HEK293T (cell line): ENCODE data around the gene CEP162.
"Not testable (repeated sequence)": the region's sequence is repeated elsewhere in the genome, so short reads cannot be mapped to it uniquely, and the experiment has no call there.

Experiments
- CTCF ChIA-PET: fragments of 350-600 bp; formaldehyde crosslinking; extraction: SDS; loops from one replicate; lab custom pipeline; 2021; ENCODE audit warnings: antibody characterized with exemption, inconsistent platforms; lab: Yijun Ruan, JAX
- POLR2A ChIA-PET: fragments of 350-600 bp; formaldehyde crosslinking; extraction: SDS; loops from one replicate; lab custom pipeline; 2020; ENCODE audit warnings: antibody characterized with exemption, inconsistent platforms; lab: Yijun Ruan, JAX
- DNase-seq: peaks from one replicate; pipeline ENCODE4 v3.0.0; 2012; ENCODE audit warnings: mixed read lengths; ENCODE audit errors: extremely low spot score
- ARNT ChIP-seq: fragments of 450-650 bp; IDR thresholded peaks from 2 replicates; pipeline ENCODE4 v1.6.1; 2017; ENCODE audit warnings: mild to moderate bottlenecking
- BHLHE40 ChIP-seq: fragments of 450-650 bp; IDR thresholded peaks from 2 replicates; pipeline ENCODE4 v1.6.1; 2016; ENCODE audit warnings: mild to moderate bottlenecking, moderate library complexity, borderline replicate concordance
- CTBP1 ChIP-seq: fragments of 450-650 bp; IDR thresholded peaks from 2 replicates; pipeline ENCODE4 v1.6.1; 2016; ENCODE audit warnings: borderline replicate concordance
- ELF4 ChIP-seq: fragments of 450-650 bp; IDR thresholded peaks from 2 replicates; pipeline ENCODE4 v1.6.1; 2017; ENCODE audit warnings: antibody characterized with exemption
- FOXA1 ChIP-seq: fragments of 450-650 bp; IDR thresholded peaks from 2 replicates; pipeline ENCODE4 v1.6.1; 2016; ENCODE audit warnings: mild to moderate bottlenecking
- FOXK2 ChIP-seq: fragments of 450-650 bp; IDR thresholded peaks from 2 replicates; pipeline ENCODE4 v1.6.1; 2016; ENCODE audit warnings: mild to moderate bottlenecking
- FOXM1 ChIP-seq: fragments of 450-650 bp; IDR thresholded peaks from 2 replicates; pipeline ENCODE4 v1.6.1; 2017; ENCODE audit warnings: mild to moderate bottlenecking, borderline replicate concordance
- HDGF ChIP-seq: fragments of 450-650 bp; IDR thresholded peaks from 2 replicates; pipeline ENCODE4 v1.6.1; 2017; ENCODE audit warnings: antibody characterized with exemption, borderline replicate concordance
- L3MBTL2 ChIP-seq: fragments of 450-650 bp; conservative IDR thresholded peaks from 2 replicates; pipeline ENCODE4 v1.6.1; 2016; ENCODE audit warnings: mild to moderate bottlenecking
- LEF1 ChIP-seq: fragments of 450-650 bp; IDR thresholded peaks from 2 replicates; pipeline ENCODE4 v1.6.1; 2017; ENCODE audit warnings: mild to moderate bottlenecking, borderline replicate concordance
- NFRKB ChIP-seq: fragments of 450-650 bp; IDR thresholded peaks from 2 replicates; pipeline ENCODE4 v1.6.1; 2016; ENCODE audit warnings: mild to moderate bottlenecking, moderate library complexity
- SP1 ChIP-seq: fragments of 450-650 bp; IDR thresholded peaks from 2 replicates; pipeline ENCODE4 v1.6.1; 2017
- SUZ12 ChIP-seq: fragments of 450-650 bp; IDR thresholded peaks from 2 replicates; pipeline ENCODE4 v1.6.1; 2016; ENCODE audit warnings: mild to moderate bottlenecking
- TARDBP ChIP-seq: fragments of 450-650 bp; IDR thresholded peaks from 2 replicates; pipeline ENCODE4 v1.6.1; 2016
- ZNF384 ChIP-seq: fragments of 450-650 bp; IDR thresholded peaks from 2 replicates; pipeline ENCODE4 v1.6.1; 2016
- TF ChIP-seq, protein P1 (sequence below): fragments of 450-650 bp; IDR thresholded peaks from 2 replicates; pipeline ENCODE4 v1.6.1; 2016

Gene CEP162

DNA sequence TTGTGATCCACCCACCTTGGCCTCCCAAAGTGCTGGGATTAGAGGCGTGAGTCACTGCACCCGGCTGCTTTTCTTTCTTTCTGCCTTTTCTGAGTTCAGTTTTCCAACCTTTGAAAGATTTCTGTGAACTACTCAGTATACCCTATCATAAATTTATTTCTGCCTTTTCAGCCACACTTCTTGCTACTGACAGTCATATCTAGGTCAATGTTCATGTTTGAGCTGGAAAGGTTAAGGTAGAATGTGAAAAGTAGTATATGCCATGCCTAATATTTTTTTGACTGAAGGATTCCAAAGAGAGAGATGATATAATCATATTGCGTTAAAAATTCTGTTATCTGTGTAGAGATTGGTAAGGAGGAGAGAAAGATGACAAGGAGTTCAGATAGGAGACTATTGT, 25.9 kb upstream of the CEP162 start:
- ChIA-PET CTCF (no interaction called here), POLR2A (no interaction called here)
- TF ChIP-seq ELF4 (no peak), FOXM1 (no peak), ZNF384 (no peak), L3MBTL2 (no peak), SP1 (no peak), ARNT (no peak), LEF1 (no peak), BHLHE40 (no peak), CTBP1 (no peak), FOXK2 (no peak), NFRKB (no peak), FOXA1 (no peak), SUZ12 (no peak), HDGF (no peak), TARDBP (no peak)
- TF ChIP-seq, protein P1, sequence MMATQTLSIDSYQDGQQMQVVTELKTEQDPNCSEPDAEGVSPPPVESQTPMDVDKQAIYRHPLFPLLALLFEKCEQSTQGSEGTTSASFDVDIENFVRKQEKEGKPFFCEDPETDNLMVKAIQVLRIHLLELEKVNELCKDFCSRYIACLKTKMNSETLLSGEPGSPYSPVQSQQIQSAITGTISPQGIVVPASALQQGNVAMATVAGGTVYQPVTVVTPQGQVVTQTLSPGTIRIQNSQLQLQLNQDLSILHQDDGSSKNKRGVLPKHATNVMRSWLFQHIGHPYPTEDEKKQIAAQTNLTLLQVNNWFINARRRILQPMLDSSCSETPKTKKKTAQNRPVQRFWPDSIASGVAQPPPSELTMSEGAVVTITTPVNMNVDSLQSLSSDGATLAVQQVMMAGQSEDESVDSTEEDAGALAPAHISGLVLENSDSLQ, result no peak
- no peak for DNase-seq

DNA sequence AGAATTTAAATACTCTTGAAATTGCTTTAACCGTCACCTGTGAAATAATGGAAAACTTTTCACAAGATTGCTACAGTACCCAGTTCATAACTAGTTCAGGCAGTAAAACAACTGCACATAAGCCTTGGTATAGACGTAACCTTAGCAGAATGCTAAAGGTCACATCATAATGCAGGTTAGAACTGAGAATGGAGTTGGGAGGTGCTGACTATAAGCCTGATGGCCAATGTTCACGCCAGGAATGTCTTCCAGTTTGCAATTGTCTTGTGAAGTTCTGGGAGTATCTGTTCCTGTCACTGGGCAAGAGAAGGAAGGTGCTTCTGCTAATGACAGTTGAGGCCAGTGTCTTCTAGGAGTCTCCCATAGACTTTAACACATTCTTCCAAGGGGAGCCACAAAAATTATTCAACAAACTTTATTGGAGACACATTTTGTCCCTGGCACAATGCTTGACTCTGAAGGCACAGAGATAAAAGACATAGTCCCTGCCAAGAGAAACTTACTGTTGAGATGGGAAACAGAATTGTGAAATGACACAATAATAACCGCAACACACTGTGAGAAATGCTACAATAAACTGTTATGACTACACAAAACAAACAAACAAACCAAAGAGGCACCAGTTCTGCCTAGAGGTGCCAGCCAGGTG, 24.6 kb upstream of the CEP162 start:
- CTCF ChIA-PET, result no interaction called here

DNA sequence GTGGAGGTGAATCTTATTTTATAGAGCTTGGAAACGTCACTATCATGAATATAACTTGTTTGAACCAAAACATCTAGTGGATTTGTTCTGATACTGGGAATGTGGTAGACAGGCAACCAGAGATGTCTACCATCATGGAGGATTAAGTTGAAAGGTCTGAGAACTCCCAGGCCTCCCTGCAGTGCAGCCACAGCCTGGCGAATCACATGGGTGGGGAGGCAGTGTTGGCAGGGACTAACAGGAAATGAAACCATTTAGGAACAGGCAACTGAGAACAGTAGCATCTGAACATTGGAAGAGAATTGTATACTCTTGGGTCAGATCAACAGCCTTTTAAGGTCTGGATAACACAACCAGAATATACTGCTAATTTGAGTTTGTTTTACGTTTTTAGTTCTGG, 22.3 kb upstream of the CEP162 start:
- ChIA-PET CTCF (no interaction called here), POLR2A (no interaction called here)
- DNase-seq, result no peak
- TF ChIP-seq ARNT, result no peak
- TF ChIP-seq, protein P1, result no peak
- no peak for TF ChIP-seq NFRKB
- TF ChIP-seq CTBP1, result no peak
- no peak for TF ChIP-seq FOXK2
- no peak for TF ChIP-seq FOXA1

More for the DNA sequence above, 24.6 kb upstream of the CEP162 start:
- TF ChIP-seq ZNF384 (no peak), ARNT (no peak), FOXA1 (no peak)
- no peak for DNase-seq
- POLR2A ChIA-PET, result no interaction called here

DNA sequence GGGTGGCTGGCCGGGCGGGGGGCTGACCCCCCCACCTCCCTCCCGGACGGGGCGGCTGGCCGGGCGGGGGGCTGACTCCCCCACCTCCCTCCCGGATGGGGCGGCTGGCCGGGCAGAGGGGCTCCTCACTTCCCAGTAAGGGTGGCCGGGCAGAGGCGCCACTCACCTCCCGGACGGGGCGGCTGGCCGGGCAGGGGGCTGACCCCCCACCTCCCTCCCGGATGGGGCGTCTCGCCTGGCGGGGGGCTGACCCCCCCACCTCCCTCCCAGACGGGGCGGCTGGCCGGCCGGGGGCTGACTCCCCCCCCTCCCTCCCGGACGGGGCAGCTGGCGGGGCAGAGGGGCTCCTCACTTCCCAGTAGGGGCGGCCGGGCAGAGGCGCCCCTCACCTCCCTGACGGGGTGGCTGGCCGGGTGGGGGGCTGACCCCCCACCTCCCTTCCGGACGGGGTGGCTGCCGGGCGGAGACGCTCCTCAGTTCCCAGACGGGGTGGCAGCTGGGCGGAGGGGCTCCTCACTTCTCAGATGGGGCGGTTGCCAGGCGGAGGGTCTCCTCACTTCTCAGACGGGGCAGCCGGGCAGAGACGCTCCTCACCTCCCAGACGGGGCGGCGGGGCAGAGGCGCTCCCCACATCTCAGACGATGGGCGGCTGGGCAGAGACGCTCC, 17.1 kb upstream of the CEP162 start:
- DNase-seq, POLR2A ChIA-PET, CTCF ChIA-PET: not testable (repeated sequence)

DNA sequence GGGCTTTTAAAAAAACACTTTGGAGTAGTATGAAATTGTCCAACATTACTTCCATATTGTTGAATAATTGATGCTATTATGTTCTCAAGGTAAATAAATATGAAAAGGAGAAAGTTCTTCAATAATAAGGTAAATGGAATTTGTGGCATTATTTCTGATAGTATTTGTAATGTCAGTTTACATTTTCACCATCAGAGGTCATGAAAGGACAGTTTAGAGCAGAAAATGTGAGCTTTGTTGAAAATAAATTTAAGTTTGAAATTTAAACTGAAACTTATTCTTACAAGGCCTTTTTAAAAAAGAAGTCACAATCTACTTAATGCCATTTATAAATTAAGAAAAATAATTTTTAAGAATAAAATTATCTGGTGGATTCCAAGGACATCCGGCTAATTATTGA, 15.8 kb upstream of the CEP162 start:
- ChIA-PET CTCF (no interaction called here), POLR2A (no interaction called here)
- no peak for DNase-seq
- TF ChIP-seq L3MBTL2 (no peak), BHLHE40 (no peak), CTBP1 (no peak), ARNT (no peak), NFRKB (no peak), ZNF384 (no peak), HDGF (no peak), SP1 (no peak), ELF4 (no peak), FOXK2 (no peak), FOXM1 (no peak), FOXA1 (no peak), LEF1 (no peak), TARDBP (no peak), SUZ12 (no peak)
- TF ChIP-seq, protein P1, result no peak

DNA sequence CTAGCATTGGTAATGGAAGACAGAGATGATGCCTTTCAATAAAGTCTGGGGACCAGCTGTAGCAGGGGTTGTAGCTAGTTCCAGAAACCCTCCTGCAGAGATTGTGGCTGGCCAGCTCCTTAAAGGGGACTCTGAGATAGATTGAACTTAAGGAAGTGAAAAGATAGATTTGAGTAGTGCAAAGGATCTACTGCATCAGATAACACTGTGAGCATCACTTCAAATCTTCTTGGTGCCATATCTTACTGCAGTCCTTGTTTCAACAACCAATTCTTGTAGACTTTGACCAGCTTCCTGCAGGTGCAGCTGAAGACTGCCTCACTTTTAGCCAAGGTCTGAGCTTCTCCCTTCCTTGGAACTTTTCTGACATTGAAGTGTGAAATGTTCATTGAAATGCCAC, 14.8 kb upstream of the CEP162 start:
- ChIA-PET CTCF (no interaction called here), POLR2A (interaction anchor here (0.8 kb wide), 1 partner anchor 104 kb away, joined by 3 read pairs; no protein-coding TSS in a partner anchor)
- TF ChIP-seq FOXA1, result no peak
- TF ChIP-seq BHLHE40, result no peak
- no peak for TF ChIP-seq HDGF
- TF ChIP-seq ZNF384, result no peak
- no peak for TF ChIP-seq ARNT
- no peak for TF ChIP-seq TARDBP
- DNase-seq, result no peak

DNA sequence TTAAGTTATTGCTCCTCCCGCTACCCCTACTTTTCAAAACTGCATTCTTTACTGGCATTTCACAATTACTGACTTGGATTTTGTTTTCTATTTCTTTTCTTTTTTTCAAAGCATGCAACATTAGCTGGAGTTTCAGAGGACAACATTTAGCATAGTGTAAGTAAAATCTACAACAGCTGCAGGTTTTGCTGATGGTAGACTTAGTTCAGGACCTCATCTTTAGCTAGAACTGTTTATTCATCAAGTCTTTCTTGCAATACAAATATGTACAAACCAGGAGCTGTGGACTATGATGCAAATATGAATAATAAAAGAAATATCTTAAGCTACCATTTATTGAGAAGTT, 728 bp upstream of the CEP162 start:
- POLR2A ChIA-PET, result interaction anchor here (2.2 kb wide), 1 partner anchor 368 kb away, joined by 8 read pairs; the partner anchor contains the start of gene CYB5R4
- no peak for DNase-seq
- TF ChIP-seq ZNF384 (no peak), SUZ12 (no peak), FOXM1 (no peak), TARDBP (no peak), HDGF (no peak), ELF4 (no peak), CTBP1 (no peak), SP1 (no peak), L3MBTL2 (no peak), NFRKB (no peak), FOXA1 (no peak)
- TF ChIP-seq, protein P1, result no peak
- CTCF ChIA-PET, result interaction anchor here (0.7 to 1.1 kb wide), 2 partner anchors 13 to 1546 kb away, joined by 4 read pairs; no protein-coding TSS in a partner anchor
